Choroid plexus epithelial cell (primary cell): ENCODE data around the gene HEG1.

Source experiments
- DNase-seq: peaks from one replicate; pipeline ENCODE4 v3.0.0-alpha.2; 2010; ENCODE audit warnings: low read depth
- H3K4me3 ChIP-seq: 2 replicates; pipeline ENCODE4 v1.5.1; 2011; ENCODE audit warnings: low read depth, mild to moderate bottlenecking, control low read depth, low read length, moderate library complexity
- TF ChIP-seq, protein P1 (sequence below): conservative IDR thresholded peaks from 2 replicates; pipeline ENCODE4 v1.5.1; 2011; ENCODE audit warnings: low read depth, mild to moderate bottlenecking, control low read depth, inconsistent platforms, low read length, moderate library complexity

Gene HEG1

DNA sequence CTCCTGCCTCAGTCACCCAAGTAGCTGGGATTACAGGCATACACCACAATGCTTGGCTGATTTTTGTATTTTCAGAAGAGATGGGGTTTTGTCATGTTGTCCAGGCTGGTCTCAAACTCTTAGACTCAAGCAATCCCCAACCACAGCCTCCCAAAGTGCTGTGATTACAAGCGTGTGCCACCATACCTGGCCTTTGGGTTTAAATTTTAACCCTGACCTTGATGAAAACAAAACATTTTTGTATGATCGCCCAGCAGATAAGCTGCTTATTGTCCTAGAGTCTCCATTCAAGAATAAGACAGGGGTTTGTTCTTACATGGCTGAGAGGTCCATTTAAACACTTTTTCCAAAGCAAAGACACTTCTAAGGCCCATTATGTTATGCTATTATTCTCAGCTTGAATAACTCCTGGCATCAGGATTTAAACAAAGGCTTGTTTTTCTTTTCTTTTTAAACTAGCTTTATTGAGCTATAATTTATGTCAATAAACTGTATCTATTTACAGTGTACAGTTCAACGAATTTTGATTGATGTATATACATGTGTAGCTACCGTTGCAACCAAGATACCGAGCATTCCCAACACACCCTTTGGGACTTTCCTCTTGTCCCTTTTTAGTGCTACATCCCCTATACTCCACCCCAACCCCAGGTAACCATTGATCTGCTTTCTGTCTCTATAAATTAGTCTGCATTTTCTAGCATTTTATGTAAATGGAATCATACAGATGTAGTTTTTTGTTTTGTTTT, 119.8 kb downstream of the HEG1 start:
- TF ChIP-seq, protein P1, sequence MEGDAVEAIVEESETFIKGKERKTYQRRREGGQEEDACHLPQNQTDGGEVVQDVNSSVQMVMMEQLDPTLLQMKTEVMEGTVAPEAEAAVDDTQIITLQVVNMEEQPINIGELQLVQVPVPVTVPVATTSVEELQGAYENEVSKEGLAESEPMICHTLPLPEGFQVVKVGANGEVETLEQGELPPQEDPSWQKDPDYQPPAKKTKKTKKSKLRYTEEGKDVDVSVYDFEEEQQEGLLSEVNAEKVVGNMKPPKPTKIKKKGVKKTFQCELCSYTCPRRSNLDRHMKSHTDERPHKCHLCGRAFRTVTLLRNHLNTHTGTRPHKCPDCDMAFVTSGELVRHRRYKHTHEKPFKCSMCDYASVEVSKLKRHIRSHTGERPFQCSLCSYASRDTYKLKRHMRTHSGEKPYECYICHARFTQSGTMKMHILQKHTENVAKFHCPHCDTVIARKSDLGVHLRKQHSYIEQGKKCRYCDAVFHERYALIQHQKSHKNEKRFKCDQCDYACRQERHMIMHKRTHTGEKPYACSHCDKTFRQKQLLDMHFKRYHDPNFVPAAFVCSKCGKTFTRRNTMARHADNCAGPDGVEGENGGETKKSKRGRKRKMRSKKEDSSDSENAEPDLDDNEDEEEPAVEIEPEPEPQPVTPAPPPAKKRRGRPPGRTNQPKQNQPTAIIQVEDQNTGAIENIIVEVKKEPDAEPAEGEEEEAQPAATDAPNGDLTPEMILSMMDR, result no peak
- H3K4me3 ChIP-seq, result no peak overlapping the region
- no peak for DNase-seq

DNA sequence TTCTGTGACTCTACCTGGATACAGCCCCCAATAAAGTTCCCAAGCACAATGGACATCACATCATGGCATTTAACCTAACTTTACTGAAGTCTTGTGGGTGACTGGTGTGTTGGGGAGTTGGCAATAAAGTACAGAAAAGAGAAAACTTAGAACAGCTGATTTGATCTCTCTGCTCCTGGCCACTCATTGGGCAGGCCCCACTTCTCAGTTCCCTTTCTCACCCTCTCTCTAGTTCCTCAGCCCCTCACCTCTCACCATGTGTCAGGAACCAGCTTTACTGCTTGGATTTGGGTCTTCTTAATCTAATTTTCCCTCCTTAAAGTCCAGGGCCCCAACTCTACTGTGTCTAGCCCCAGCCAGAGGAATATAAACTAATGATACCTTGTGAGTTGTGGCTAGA, 120.5 kb downstream of the HEG1 start:
- no peak overlapping the region for H3K4me3 ChIP-seq
- no peak for DNase-seq
- TF ChIP-seq, protein P1, result no peak

DNA sequence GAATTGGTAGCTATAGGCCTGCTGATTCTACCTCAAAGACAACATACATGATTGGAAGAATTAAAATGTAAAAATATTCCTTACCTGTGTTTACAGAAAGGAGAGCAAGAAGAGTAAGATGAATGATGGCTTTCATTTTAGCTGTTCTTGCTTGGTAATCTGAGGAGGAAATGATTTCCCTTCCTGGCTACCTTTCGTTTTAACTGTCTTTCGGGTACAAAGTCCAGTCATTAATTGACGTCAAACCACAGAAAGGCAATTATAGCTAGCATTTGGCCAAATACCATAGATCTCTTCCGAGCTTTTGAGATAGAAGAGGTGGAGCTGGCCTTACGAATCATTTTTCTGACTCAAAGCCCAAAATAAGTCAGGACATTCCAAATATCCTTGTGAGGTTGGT, 121.2 kb downstream of the HEG1 start, which contains the start of gene MUC13:
Gene MUC13, minus strand, starts transcription at position 175 of the 400 bp plus-strand sequence. Its CDS starts 39 bp downstream, at position 136.
- TF ChIP-seq, protein P1, result no peak
- no peak for DNase-seq
- no peak within 1 kb of the TSS for H3K4me3 ChIP-seq

DNA sequence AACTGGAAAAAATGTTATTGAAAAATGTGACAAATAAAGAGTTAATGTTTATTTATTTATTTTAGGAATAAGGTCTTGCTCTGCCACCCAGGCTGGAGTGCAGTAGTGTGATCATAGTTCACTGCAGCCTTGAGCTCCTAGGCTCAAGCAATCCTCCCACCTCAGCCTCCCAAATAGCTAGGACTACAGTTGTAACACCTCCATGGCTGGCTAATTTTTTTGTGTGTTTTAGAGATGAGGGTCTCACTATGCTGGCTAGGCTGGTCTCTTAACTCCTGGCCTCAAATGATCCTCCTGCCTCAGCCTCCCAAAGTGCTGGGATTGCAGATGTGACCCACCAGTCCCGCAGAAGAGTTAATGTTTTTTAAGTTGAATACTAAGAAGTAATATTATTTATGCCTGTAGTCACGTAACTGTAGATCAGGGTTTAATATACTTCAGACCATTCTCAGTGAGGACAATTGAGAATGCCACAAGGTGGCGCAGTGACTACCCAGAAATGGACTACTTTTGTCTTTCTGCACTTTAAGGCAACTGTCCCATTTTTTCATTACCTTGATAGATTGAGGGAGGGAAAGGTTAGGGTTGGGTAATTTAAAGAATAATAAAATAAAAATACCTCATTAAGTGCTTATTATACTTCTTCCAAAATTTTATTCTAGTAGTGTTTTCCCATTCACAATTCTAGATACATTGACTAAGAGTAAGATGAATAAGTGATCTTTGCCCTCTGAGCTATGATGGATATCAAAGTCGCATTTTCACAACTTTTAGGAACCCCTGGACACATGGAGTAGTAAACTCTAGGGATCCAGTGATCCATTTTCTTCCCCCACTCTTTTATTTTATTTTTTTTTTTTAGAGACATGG, 127.2 kb downstream of the HEG1 start:
- TF ChIP-seq, protein P1, result peak; percentile 82
- no peak overlapping the region for H3K4me3 ChIP-seq
- DNase-seq, result peak; percentile 85

DNA sequence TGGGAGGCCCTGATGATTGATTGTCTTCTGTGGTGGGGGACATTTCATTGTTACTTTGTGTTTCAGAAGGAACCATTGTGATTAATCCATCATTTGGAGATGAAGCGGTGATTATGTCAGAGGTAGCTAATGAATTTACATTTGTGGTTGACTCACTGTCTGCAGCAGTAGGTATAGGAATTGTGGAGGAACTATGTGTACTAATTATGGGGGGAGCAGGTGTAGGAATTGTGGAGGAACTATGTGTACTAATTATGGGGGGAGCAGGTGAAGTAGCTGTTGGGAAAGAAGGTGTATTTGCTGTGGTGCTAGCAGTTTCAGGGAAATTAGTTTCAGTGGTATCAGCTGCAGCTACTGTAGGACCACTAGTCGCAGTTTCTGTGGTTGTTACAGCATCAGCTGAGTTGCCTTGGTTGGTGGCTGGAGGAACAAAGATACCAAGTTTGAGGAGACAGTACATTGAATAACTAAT, 128.2 kb downstream of the HEG1 start:
- DNase-seq, result no peak
- TF ChIP-seq, protein P1, result no peak

DNA sequence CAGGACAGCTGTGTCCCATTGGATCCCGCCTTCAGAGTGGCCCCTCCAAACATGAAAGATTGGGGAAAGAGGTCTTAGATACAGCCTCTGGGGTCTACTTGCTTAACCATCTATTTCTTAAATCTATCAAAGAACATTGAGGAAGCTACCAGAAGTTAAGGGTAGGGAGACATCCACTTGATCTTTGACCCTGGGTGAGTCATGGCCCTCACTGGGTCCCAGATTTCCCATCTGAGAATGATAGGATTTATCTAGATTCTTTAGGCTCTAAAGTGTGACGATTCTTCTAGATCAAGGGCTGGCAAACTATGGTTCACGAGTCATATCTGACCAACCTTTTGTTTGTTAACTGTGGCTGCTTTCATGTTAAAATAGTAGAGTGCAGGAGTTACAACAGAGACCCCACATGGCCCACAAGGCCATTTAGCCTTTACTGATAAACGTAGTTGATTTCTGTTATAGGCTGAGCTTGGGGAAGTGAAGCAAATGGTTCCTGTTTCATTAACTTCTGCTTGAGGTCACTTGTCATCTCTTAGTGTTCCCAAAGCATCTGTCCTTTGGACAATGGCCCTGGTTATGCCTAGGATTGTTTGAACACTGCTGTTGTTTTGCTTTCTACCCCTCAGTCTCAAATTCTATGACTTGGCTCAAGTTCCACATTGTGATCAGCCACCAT, 129.2 kb downstream of the HEG1 start:
- H3K4me3 ChIP-seq, result no peak overlapping the region
- no peak for DNase-seq
- TF ChIP-seq, protein P1, result no peak

More for the DNA sequence above, 128.2 kb downstream of the HEG1 start:
- H3K4me3 ChIP-seq, result no peak overlapping the region
